GM12878 (cell line): ENCODE measurements around the gene SLC30A4. TPM values are rescaled to one million over a fixed set of nuclear protein-coding genes. Genes with fewer than 3 reads are reported as not detected.
"Not testable (repeated sequence)": the region's sequence is repeated elsewhere in the genome, so short reads cannot be mapped to it uniquely, and the experiment has no call there.

Source experiments
- ATAC-seq: fragments of 200-7000 bp; cut with Tn5 transposase; 3 replicates; pipeline ENCODE4 v1.9.1; 2020; ENCODE audit warnings: mild to moderate bottlenecking, moderate library complexity
- BruUV-seq: library from RNA; stranded (reverse); fragments of 400-500 nt; replicated peaks from 2 replicates; lab custom pipeline; 2021; lab: Mats Ljungman, UMichigan
- CTCF ChIA-PET: fragments of 300-600 bp; sonication (Branson Sonifier 250); formaldehyde crosslinking; extraction: SDS; loops from one replicate; lab custom pipeline; 2021; ENCODE audit warnings: inconsistent platforms; lab: Yijun Ruan, JAX
- POLR2A ChIA-PET: fragments of 350-600 bp; formaldehyde crosslinking; extraction: SDS; loops from one replicate; lab custom pipeline; 2021; ENCODE audit warnings: inconsistent platforms; lab: Charles Lee
- RAD21 ChIA-PET: fragments of 300-600 bp; sonication (Branson Sonifier 250); formaldehyde crosslinking; loops from one replicate; lab custom pipeline; 2023; ENCODE audit warnings: antibody characterized with exemption; ENCODE audit not compliant: unreplicated experiment; lab: Charles Lee
- SMC1A ChIA-PET: fragments of 300-600 bp; sonication (Branson Sonifier 250); formaldehyde crosslinking; loops from one replicate; lab custom pipeline; 2023; ENCODE audit not compliant: unreplicated experiment, uncharacterized antibody; lab: Charles Lee
- DNase-seq: peaks from one replicate; pipeline ENCODE4 v3.0.0-alpha.2; 2011; ENCODE audit warnings: low read depth, low spot score
- FAIRE-seq: peaks from 3 replicates; lab custom pipeline; 2011; peaks lifted over from hg19 to GRCh38; lab: Jason Lieb, UNC
- H2AFZ ChIP-seq: 2 replicates; pipeline ENCODE4 v1.6.0; 2011; ENCODE audit warnings: low read depth, low read length, control low read depth; ENCODE audit not compliant: control insufficient read depth
- H3K27ac ChIP-seq: 2 replicates; pipeline ENCODE4 v1.5.1; 2011; ENCODE audit warnings: control low read depth; ENCODE audit not compliant: control insufficient read depth, insufficient read depth
- H3K27me3 ChIP-seq, 2 experiments: replicated peaks in 1 of 2; 2 replicates each; pipeline versions ENCODE4 v1.6.0 to v1.6.1; 2011; ENCODE audit warnings: low read length in 1 of 2; ENCODE audit not compliant: control insufficient read depth in 2 of 2, insufficient read depth in 2 of 2
- H3K36me3 ChIP-seq, 2 experiments: 2 replicates each; pipeline ENCODE4 v1.5.1; 2011; ENCODE audit warnings: low read length in 1 of 2; ENCODE audit not compliant: control insufficient read depth in 2 of 2, insufficient read depth in 2 of 2
- H3K4me1 ChIP-seq: 2 replicates; pipeline ENCODE4 v1.6.1; 2011; ENCODE audit warnings: mild to moderate bottlenecking, low read length, moderate library complexity, mixed read lengths; ENCODE audit not compliant: control insufficient read depth, insufficient read depth
- H3K4me2 ChIP-seq: 2 replicates; pipeline ENCODE4 v1.6.0; 2011; ENCODE audit warnings: control low read depth; ENCODE audit not compliant: control insufficient read depth, insufficient read depth
- H3K4me3 ChIP-seq: fragments of 200-600 bp; sonication (generic); 2 replicates; pipeline ENCODE4 v1.5.1; 2016
- H3K79me2 ChIP-seq: 2 replicates; pipeline ENCODE4 v1.6.0; 2011; ENCODE audit warnings: low read length; ENCODE audit not compliant: control insufficient read depth, insufficient read depth
- H3K9ac ChIP-seq: 2 replicates; pipeline ENCODE4 v1.8.0; 2011; ENCODE audit warnings: low read length, control low read depth, mixed read lengths; ENCODE audit not compliant: control insufficient read depth, insufficient read depth
- H3K9me3 ChIP-seq: replicated peaks from 3 replicates; pipeline ENCODE4 v1.5.1; 2011; ENCODE audit warnings: mild to moderate bottlenecking, low read length; ENCODE audit not compliant: control insufficient read depth, insufficient read depth
- H4K20me1 ChIP-seq: 2 replicates; pipeline ENCODE4 v1.6.0; 2011; ENCODE audit not compliant: control insufficient read depth, insufficient read depth
- ASH2L ChIP-seq: fragments of 300-600, 200-600 bp; sonication (generic); IDR thresholded peaks from 2 replicates; pipeline ENCODE4 v1.6.1; 2017; ENCODE audit warnings: low read depth, mild to moderate bottlenecking, borderline replicate concordance
- BACH1 ChIP-seq: fragments of 450-650 bp; IDR thresholded peaks from 2 replicates; pipeline ENCODE4 v1.6.1; 2017; ENCODE audit warnings: mild to moderate bottlenecking, borderline replicate concordance
- BHLHE40 ChIP-seq, 2 experiments: fragments of 450-650 bp in 1 of 2; IDR thresholded peaks; 2 replicates each; pipeline ENCODE4 v1.6.1; 2011 to 2017; ENCODE audit warnings: low read depth in 2 of 2, borderline replicate concordance in 1 of 2, improper control_type of control experiment in 1 of 2, low read length in 1 of 2, mild to moderate bottlenecking in 1 of 2
- HDGF ChIP-seq: fragments of 450-650 bp; IDR thresholded peaks from 2 replicates; pipeline ENCODE4 v1.6.1; 2016; ENCODE audit warnings: antibody characterized with exemption
- IRF4 ChIP-seq: IDR thresholded peaks from 2 replicates; pipeline ENCODE4 v1.6.1; 2011; ENCODE audit warnings: low read depth, low read length
- JUND ChIP-seq: IDR thresholded peaks from 2 replicates; pipeline ENCODE4 v1.6.1; 2012; ENCODE audit warnings: low read depth, mild to moderate bottlenecking, low read length, improper control_type of control experiment, moderate library complexity
- MEF2B ChIP-seq: fragments of 450-650 bp; IDR thresholded peaks from 2 replicates; pipeline ENCODE4 v1.6.1; 2018; ENCODE audit warnings: mild to moderate bottlenecking, moderate library complexity; ENCODE audit not compliant: partially characterized antibody, poor library complexity, severe bottlenecking
- MTA3 ChIP-seq: IDR thresholded peaks from 2 replicates; pipeline ENCODE4 v1.6.1; 2012; ENCODE audit warnings: low read length, inconsistent platforms, borderline replicate concordance
- NFYB ChIP-seq: IDR thresholded peaks from 2 replicates; pipeline ENCODE4 v1.6.1; 2011; ENCODE audit warnings: low read depth, mild to moderate bottlenecking, low read length, improper control_type of control experiment, moderate library complexity; ENCODE audit not compliant: insufficient read depth
- NKRF ChIP-seq: fragments of 450-650 bp; conservative IDR thresholded peaks from 2 replicates; pipeline ENCODE4 v1.6.1; 2017; ENCODE audit warnings: mild to moderate bottlenecking, moderate library complexity
- PAX8 ChIP-seq: fragments of 450-650 bp; IDR thresholded peaks from 2 replicates; pipeline ENCODE4 v1.6.1; 2017; ENCODE audit warnings: mild to moderate bottlenecking, moderate library complexity
- RAD21 ChIP-seq: IDR thresholded peaks from 2 replicates; pipeline ENCODE4 v1.6.1; 2011; ENCODE audit warnings: mild to moderate bottlenecking, low read depth, low read length, moderate library complexity; ENCODE audit not compliant: insufficient read depth
- RB1 ChIP-seq: fragments of 450-650 bp; formaldehyde crosslinking; IDR thresholded peaks from 2 replicates; pipeline ENCODE4 v1.6.1; 2017; ENCODE audit warnings: mild to moderate bottlenecking, borderline replicate concordance
- RCOR1 ChIP-seq: conservative IDR thresholded peaks from 2 replicates; pipeline ENCODE4 v1.6.1; 2012; ENCODE audit warnings: low read depth, low read length, improper control_type of control experiment
- ZNF384 ChIP-seq: IDR thresholded peaks from 2 replicates; pipeline ENCODE4 v1.6.1; 2012; ENCODE audit warnings: low read depth, mild to moderate bottlenecking, low read length, improper control_type of control experiment, borderline replicate concordance
- WGBS: methylation state at CpG from one replicate; pipeline ENCODE4 v1.1.6; 2016; ENCODE audit warnings: low lambda C conversion rate; ENCODE audit not compliant: insufficient replicate concordance, insufficient coverage; ENCODE audit errors: missing lambda C conversion rate; 5-methylcytosine and 5-hydroxymethylcytosine counted together
- in situ Hi-C: fragments of 300-500 bp; cut with MboI; formaldehyde crosslinking; loops from 9 replicates; pipeline ENCODE4 v1.14.3; 2018; ENCODE audit warnings: mixed read lengths
- intact Hi-C: fragments of 100-400 bp; cut with micrococcal nuclease; formaldehyde crosslinking; loops from one replicate; pipeline ENCODE4 v1.14.2; 2022; ENCODE audit not compliant: unreplicated experiment
- polyA plus RNA-seq, 11 experiments: library from polyadenylated mRNA; depleted of rRNA in 4 of 11; unstranded in 6 of 11; stranded (reverse) in 5 of 11; fragments of >200 nt; fragmentation: Nextera tagmentation in 4 of 11; fragmentation: Illumina TruSeq in 1 of 11; extraction: Ambion mirVana in 4 of 11; extraction: Trizol in 1 of 11; gene quantifications; 1 replicate in 1 of 11; 2 replicates in 10 of 11; pipeline versions ENCODE4 v1.2.1 to v1.2.3, GENCODE V29; 2011 to 2016; ENCODE audit warnings: inconsistent platforms in 2 of 11, missing spikeins in 2 of 11, low read depth in 1 of 11
- total RNA-seq, 4 experiments: library from RNA; depleted of rRNA in 3 of 4; stranded (reverse); fragments of >200 nt in 3 of 4; fragmentation: Illumina TruSeq in 1 of 4; extraction: Trizol in 1 of 4; gene quantifications; 2 replicates each; pipeline versions ENCODE4 v1.2.1 to v1.2.3, GENCODE V29; 2013 to 2021

SLC30A4 gene
- total and polyA plus RNA-seq, 10 of the 15 experiments (the other 5 are each of a cell fraction or from before 2014, with no cell fraction given): 0.05 to 0.31 (median 0.20) TPM

GRCh38 chr15:45507143-45507542, 15.4 kb downstream of the SLC30A4 start:
- H4K20me1 ChIP-seq, H3K4me3 ChIP-seq, H3K4me2 ChIP-seq, in situ Hi-C loops, H3K9ac ChIP-seq, BruUV-seq, ATAC-seq, H3K27ac ChIP-seq, H3K4me1 ChIP-seq, intact Hi-C loops, H3K27me3 ChIP-seq, H2AFZ ChIP-seq, H3K9me3 ChIP-seq, FAIRE-seq, H3K79me2 ChIP-seq, DNase-seq, H3K36me3 ChIP-seq: not testable (repeated sequence)
- WGBS: 90% methylated on average over 6 of the region's 6 CpGs
- ChIA-PET CTCF (interaction anchor here (0.7 to 1.6 kb wide), 4 partner anchors 15 to 108 kb away, joined by 3 to 5 read pairs (median 3); no protein-coding TSS in a partner anchor), SMC1A (interaction anchor here (0.7 to 1.3 kb wide), 4 partner anchors 9 to 876 kb away, joined by 3 to 4 read pairs (median 3); no protein-coding TSS in a partner anchor), RAD21 (interaction anchor here (1.2 kb wide), 1 partner anchor 105 kb away, joined by 4 read pairs; no protein-coding TSS in a partner anchor), POLR2A (interaction anchor here (0.6 kb wide), 1 partner anchor 348 kb away, joined by 8 read pairs; no protein-coding TSS in a partner anchor)

GRCh38 chr15:45499426-45499825, 23.1 kb downstream of the SLC30A4 start:
- Histone ChIP-seq H3K4me1 (no peaks in the 10 kb centered on the region), H4K20me1 (no peaks in the 10 kb centered on the region), H3K27ac (no peak overlapping the region), H3K79me2 (no peaks in the 10 kb centered on the region), H3K36me3 (no peaks in the 10 kb centered on the region), H3K9me3 (no peaks in the 10 kb centered on the region), H3K27me3 (no peaks in the 10 kb centered on the region), H3K9ac (no peak overlapping the region), H2AFZ (no peak overlapping the region), H3K4me2 (no peak overlapping the region), H3K4me3 (no peak overlapping the region)
- in situ Hi-C loops (no loop called here), intact Hi-C loops (no loop called here)
- RAD21 ChIA-PET: no interaction called here
- no peak for FAIRE-seq
- POLR2A ChIA-PET: no interaction called here
- WGBS: 52% methylated on average over 4 of the region's 4 CpGs
- ATAC-seq: no peak
- BruUV-seq: no TSS peak
- SMC1A ChIA-PET: no interaction called here
- DNase-seq: no peak
- CTCF ChIA-PET: interaction anchor here (0.6 kb wide), 2 partner anchors 15 to 17 kb away, joined by 3 read pairs; no protein-coding TSS in a partner anchor
- TF ChIP-seq NFYB (no peak), JUND (no peak), BHLHE40 (IDR thresholded peaks at IDR 0.05; ENCODE audit: borderline replicate concordance in 1 of 2, low read depth in 2 of 2, low read length in 1 of 2) (no peak), RCOR1 (no peak), MTA3 (no peak), PAX8 (no peak), BACH1 (no peak), MEF2B (no peak), RB1 (no peak), HDGF (no peak), RAD21 (no peak), IRF4 (no peak), ASH2L (no peak), NKRF (no peak), ZNF384 (no peak)
